ENCODE measurements around the gene GALNT9. TPM values are rescaled to one million over a fixed set of nuclear protein-coding genes. Genes with fewer than 3 reads are reported as not detected.
A peak's percentile ranks its signal among the peaks of the same experiment; 100 is the strongest.

Gene GALNT9
- total RNA-seq, 6 experiments from 2014 or later = not detected

- H3K27me3 ChIP-seq = no peaks in the 10 kb centered on the region
Measured at GRCh38 chr12:132374612-132375445, 45.4 kb upstream of the GALNT9 start.

GRCh38 chr12:132373901-132374611 is 44.7 kb upstream of the GALNT9 start:
- ATAC-seq (peak in 1 of 4 donors; percentile 36), DNase-seq (peak in 1 of 3 donors; percentile 8)
- intact Hi-C loops (cut with DNase I) = no loop called here
- Histone ChIP-seq H3K4me3 (no peak overlapping the region), H3K27me3 (no peaks in the 10 kb centered on the region), H3K36me3 (no peaks in the 10 kb centered on the region), H3K27ac (no peak overlapping the region), H3K4me1 (no peaks in the 10 kb centered on the region), H3K9me3 (no peaks in the 10 kb centered on the region)
- TF ChIP-seq POLR2A (IDR thresholded peaks at IDR 0.05) = no peak
- peak in 1 of 4 donors; percentile 8 for TF ChIP-seq CTCF (IDR thresholded peaks at IDR 0.05)
- WGBS (ENCODE audit: insufficient coverage, low coverage, low lambda C conversion rate, missing lambda C conversion rate) = 40% methylated on average over 13 of the region's 28 CpGs

More at GRCh38 chr12:132374612-132375445, 45.4 kb upstream of the GALNT9 start:
- DNase-seq (peak in 1 of 3 donors; percentile 9), ATAC-seq (peak in 1 of 4 donors; percentile 38)
- Histone ChIP-seq H3K4me1 (no peaks in the 10 kb centered on the region), H3K4me3 (no peak overlapping the region), H3K36me3 (no peaks in the 10 kb centered on the region), H3K9me3 (no peaks in the 10 kb centered on the region), H3K27ac (no peak overlapping the region)
- 40% methylated on average over 2 of the region's 28 CpGs for WGBS (ENCODE audit: insufficient coverage, low coverage, low lambda C conversion rate, missing lambda C conversion rate)
- intact Hi-C loops (cut with DNase I) = no loop called here
- TF ChIP-seq POLR2A (IDR thresholded peaks at IDR 0.05) (no peak), CTCF (IDR thresholded peaks at IDR 0.05) (no peak)

GRCh38 chr12:132367852-132368251 is 38.5 kb upstream of the GALNT9 start:
- no peak for ATAC-seq
- Histone ChIP-seq H3K4me3 (no peak overlapping the region), H3K36me3 (no peaks in the 10 kb centered on the region), H3K27me3 (no peaks in the 10 kb centered on the region), H3K4me1 (no peaks in the 10 kb centered on the region), H3K9me3 (no peaks in the 10 kb centered on the region), H3K27ac (no peak overlapping the region)
- intact Hi-C loops (cut with DNase I) = no loop called here
- no peak for TF ChIP-seq POLR2A (IDR thresholded peaks at IDR 0.05)
- no peak for TF ChIP-seq CTCF (IDR thresholded peaks at IDR 0.05)
- WGBS (ENCODE audit: insufficient coverage, low coverage, low lambda C conversion rate, missing lambda C conversion rate) = 45% methylated on average over 4 of the region's 18 CpGs
- DNase-seq = no peak

GRCh38 chr12:132367071-132367851 is 37.9 kb upstream of the GALNT9 start:
- Histone ChIP-seq H3K4me1 (no peaks in the 10 kb centered on the region), H3K4me3 (no peak overlapping the region), H3K36me3 (no peaks in the 10 kb centered on the region), H3K27ac (no peak overlapping the region), H3K9me3 (no peaks in the 10 kb centered on the region), H3K27me3 (no peaks in the 10 kb centered on the region)
- 85% methylated on average over 16 of the region's 31 CpGs for WGBS (ENCODE audit: insufficient coverage, low coverage, low lambda C conversion rate, missing lambda C conversion rate)
- TF ChIP-seq POLR2A (IDR thresholded peaks at IDR 0.05) = no peak
- no peak for TF ChIP-seq CTCF (IDR thresholded peaks at IDR 0.05)
- ATAC-seq (peak in 1 of 4 donors; percentile 32), DNase-seq (peak in 1 of 3 donors; percentile 15)
- intact Hi-C loops (cut with DNase I) = no loop called here

Measured in right lobe of liver (tissue), 6 donors.